Measurements from ENCODE around the gene OPN1MW2.
"Not testable (repeated sequence)": the region's sequence is repeated elsewhere in the genome, so short reads cannot be mapped to it uniquely, and the experiment has no call there.

Gene OPN1MW2

GRCh38 chrX:154219456-154219855 lies at the start of gene OPN1MW2:
OPN1MW2 (plus strand) TSS chrX:154219756; CDS start chrX:154219816, 60 bp downstream.
- not testable (repeated sequence) for DNase-seq (ENCODE audit: extremely low read depth, low read depth); H3K4me3 ChIP-seq (replicated peaks; ENCODE audit: low read depth, low read length)

GRCh38 chrX:154172535-154172943 lies 47.0 kb upstream of the OPN1MW2 start:
- not testable (repeated sequence) for H3K4me3 ChIP-seq (replicated peaks; ENCODE audit: low read depth, low read length); DNase-seq (ENCODE audit: extremely low read depth, low read depth)

GRCh38 chrX:154174356-154174755 lies 45.2 kb upstream of the OPN1MW2 start:
- H3K4me3 ChIP-seq (replicated peaks; ENCODE audit: low read depth, low read length); DNase-seq (ENCODE audit: extremely low read depth, low read depth): not testable (repeated sequence)

GRCh38 chrX:154182296-154182695 lies 37.3 kb upstream of the OPN1MW2 start, which contains the start of gene OPN1MW:
OPN1MW (plus strand) TSS chrX:154182596; CDS start chrX:154182678, 82 bp downstream.
- not testable (repeated sequence) for DNase-seq (ENCODE audit: extremely low read depth, low read depth); H3K4me3 ChIP-seq (replicated peaks; ENCODE audit: low read depth, low read length)

GRCh38 chrX:154183794-154184193 lies 35.8 kb upstream of the OPN1MW2 start:
- not testable (repeated sequence) for H3K4me3 ChIP-seq (replicated peaks; ENCODE audit: low read depth, low read length); DNase-seq (ENCODE audit: extremely low read depth, low read depth)

GRCh38 chrX:154192846-154193245 lies 26.7 kb upstream of the OPN1MW2 start:
- H3K4me3 ChIP-seq (replicated peaks; ENCODE audit: low read depth, low read length); DNase-seq (ENCODE audit: extremely low read depth, low read depth): not testable (repeated sequence)

GRCh38 chrX:154194316-154194715 lies 25.2 kb upstream of the OPN1MW2 start:
- not testable (repeated sequence) for H3K4me3 ChIP-seq (replicated peaks; ENCODE audit: low read depth, low read length); DNase-seq (ENCODE audit: extremely low read depth, low read depth)

- H3K4me3 ChIP-seq (replicated peaks; ENCODE audit: low read depth, low read length); DNase-seq (ENCODE audit: extremely low read depth, low read depth): not testable (repeated sequence)
Observed at GRCh38 chrX:154196466-154196865, 23.1 kb upstream of the OPN1MW2 start.

- H3K4me3 ChIP-seq (replicated peaks; ENCODE audit: low read depth, low read length); DNase-seq (ENCODE audit: extremely low read depth, low read depth): not testable (repeated sequence)
Observed at GRCh38 chrX:154209670-154210418, 9.7 kb upstream of the OPN1MW2 start.

GRCh38 chrX:154211057-154211456 lies 8.5 kb upstream of the OPN1MW2 start:
- DNase-seq (ENCODE audit: extremely low read depth, low read depth); H3K4me3 ChIP-seq (replicated peaks; ENCODE audit: low read depth, low read length): not testable (repeated sequence)

- H3K4me3 ChIP-seq (replicated peaks; ENCODE audit: low read depth, low read length); DNase-seq (ENCODE audit: extremely low read depth, low read depth): not testable (repeated sequence)
Observed at GRCh38 chrX:154211499-154211898, 8.1 kb upstream of the OPN1MW2 start.

GRCh38 chrX:154225292-154225691 lies 5.7 kb downstream of the OPN1MW2 start:
- H3K4me3 ChIP-seq (replicated peaks; ENCODE audit: low read depth, low read length); DNase-seq (ENCODE audit: extremely low read depth, low read depth): not testable (repeated sequence)

- DNase-seq (ENCODE audit: extremely low read depth, low read depth); H3K4me3 ChIP-seq (replicated peaks; ENCODE audit: low read depth, low read length): not testable (repeated sequence)
Observed at GRCh38 chrX:154226706-154227105, 7.2 kb downstream of the OPN1MW2 start.

GRCh38 chrX:154231443-154231842 lies 11.9 kb downstream of the OPN1MW2 start:
- not testable (repeated sequence) for H3K4me3 ChIP-seq (replicated peaks; ENCODE audit: low read depth, low read length); DNase-seq (ENCODE audit: extremely low read depth, low read depth)

GRCh38 chrX:154233620-154234019 lies 14.1 kb downstream of the OPN1MW2 start:
- not testable (repeated sequence) for H3K4me3 ChIP-seq (replicated peaks; ENCODE audit: low read depth, low read length); DNase-seq (ENCODE audit: extremely low read depth, low read depth)

GRCh38 chrX:154238939-154239559 lies 19.5 kb downstream of the OPN1MW2 start:
- not testable (repeated sequence) for H3K4me3 ChIP-seq (replicated peaks; ENCODE audit: low read depth, low read length); DNase-seq (ENCODE audit: extremely low read depth, low read depth)

- H3K4me3 ChIP-seq (replicated peaks; ENCODE audit: low read depth, low read length); DNase-seq (ENCODE audit: extremely low read depth, low read depth): not testable (repeated sequence)
Observed at GRCh38 chrX:154239982-154240503, 20.5 kb downstream of the OPN1MW2 start.

GRCh38 chrX:154247377-154248045 lies 28.0 kb downstream of the OPN1MW2 start:
- not testable (repeated sequence) for H3K4me3 ChIP-seq (replicated peaks; ENCODE audit: low read depth, low read length); DNase-seq (ENCODE audit: extremely low read depth, low read depth)

GRCh38 chrX:154248076-154248475 lies 28.5 kb downstream of the OPN1MW2 start:
- not testable (repeated sequence) for H3K4me3 ChIP-seq (replicated peaks; ENCODE audit: low read depth, low read length); DNase-seq (ENCODE audit: extremely low read depth, low read depth)

All from HFF-Myc (cell line).